Naive thymus-derived CD4-positive, alpha-beta T cell (primary cell): Measurements from ENCODE around the gene CORO2B. TPM values are rescaled to one million over a fixed set of nuclear protein-coding genes. Genes with fewer than 3 reads are reported as not detected.

Experiments
- ATAC-seq: fragments of 150-1000 bp; cut with Tn5 transposase; 2 replicates; pipeline ENCODE4 v1.10.0; 2021; ENCODE audit warnings: mild to moderate bottlenecking, moderate library complexity
- CTCF ChIA-PET: fragments of 350-600 bp; sonication (Branson Sonifier 250); formaldehyde crosslinking; loops from one replicate; lab custom pipeline; 2021; ENCODE audit warnings: antibody characterized with exemption; lab: Charles Lee
- POLR2A ChIA-PET: fragments of 350-600 bp; sonication (Branson Sonifier 250); formaldehyde crosslinking; loops from one replicate; lab custom pipeline; 2021; ENCODE audit warnings: antibody characterized with exemption, inconsistent platforms; lab: Charles Lee
- DNase-seq, 9 donors: peaks; one replicate each; pipeline versions ENCODE4 v3.0.0 to v3.0.0-alpha.2; 2020 to 2022; ENCODE audit warnings: mixed read lengths in 1 of 9
- H3K27ac ChIP-seq: one replicate; pipeline ENCODE4 v1.7.0; 2013; ENCODE audit warnings: mild to moderate bottlenecking, low read depth, low read length, moderate library complexity
- H3K27me3 ChIP-seq, 2 donors: one replicate each; pipeline ENCODE4 v1.7.0; 2013; ENCODE audit warnings: low read length in 2 of 2, mild to moderate bottlenecking in 2 of 2, moderate library complexity in 2 of 2; ENCODE audit not compliant: control insufficient read depth in 2 of 2, insufficient read depth in 2 of 2
- H3K36me3 ChIP-seq, 3 experiments: 1 replicate in 2 of 3; 2 replicates in 1 of 3; pipeline ENCODE4 v1.7.0; 2013; ENCODE audit warnings: low read length in 3 of 3, mild to moderate bottlenecking in 3 of 3, moderate library complexity in 1 of 3; ENCODE audit not compliant: insufficient read depth in 3 of 3, control insufficient read depth in 2 of 3
- H3K4me1 ChIP-seq, 2 donors: one replicate each; pipeline ENCODE4 v1.7.0; 2013; ENCODE audit warnings: low read length in 2 of 2, mild to moderate bottlenecking in 2 of 2, moderate library complexity in 1 of 2; ENCODE audit not compliant: control insufficient read depth in 2 of 2, insufficient read depth in 2 of 2
- H3K4me3 ChIP-seq: 2 replicates; pipeline ENCODE4 v1.7.0; 2013; ENCODE audit warnings: mild to moderate bottlenecking, low read length
- H3K9me3 ChIP-seq, 3 experiments: 1 replicate in 2 of 3; 2 replicates in 1 of 3; pipeline ENCODE4 v1.7.0; 2013; ENCODE audit warnings: low read length in 3 of 3; ENCODE audit not compliant: control insufficient read depth in 2 of 3
- H3K27ac Mint-ChIP-seq, 9 donors: one replicate each; pipeline ENCODE4 v1.8.0; 2020 to 2022; ENCODE audit warnings: mixed read lengths in 9 of 9, mild to moderate bottlenecking in 8 of 9, moderate library complexity in 5 of 9, inconsistent platforms in 2 of 9
- H3K27me3 Mint-ChIP-seq, 5 donors: one replicate each; pipeline ENCODE4 v1.8.0; 2021 to 2022; ENCODE audit warnings: mixed read lengths in 5 of 5, mild to moderate bottlenecking in 1 of 5
- H3K36me3 Mint-ChIP-seq, 5 donors: one replicate each; pipeline ENCODE4 v1.8.0; 2020 to 2022; ENCODE audit warnings: mixed read lengths in 5 of 5, mild to moderate bottlenecking in 3 of 5, inconsistent platforms in 1 of 5
- H3K4me1 Mint-ChIP-seq, 7 donors: one replicate each; pipeline ENCODE4 v1.8.0; 2020 to 2022; ENCODE audit warnings: mixed read lengths in 7 of 7, mild to moderate bottlenecking in 3 of 7, inconsistent platforms in 1 of 7
- H3K4me3 Mint-ChIP-seq, 10 donors: one replicate each; pipeline ENCODE4 v1.8.0; 2020 to 2022; ENCODE audit warnings: mild to moderate bottlenecking in 10 of 10, mixed read lengths in 10 of 10, moderate library complexity in 6 of 10, inconsistent platforms in 2 of 10
- H3K9me3 Mint-ChIP-seq, 11 donors: one replicate each; pipeline ENCODE4 v1.8.0; 2020 to 2022; ENCODE audit warnings: mixed read lengths in 11 of 11, mild to moderate bottlenecking in 4 of 11, inconsistent platforms in 1 of 11, moderate library complexity in 1 of 11
- intact Hi-C, 2 donors: fragments of 100-400 bp; cut with micrococcal nuclease; formaldehyde crosslinking; loops; one replicate each; pipeline ENCODE4 v1.15.1; 2023
- polyA plus RNA-seq, 2 donors: library from polyadenylated mRNA; unstranded; fragments of 300-500 nt; fragmentation: Illumina TruSeq; gene quantifications; one replicate each; pipeline ENCODE4 v1.2.3, GENCODE V29; 2021
- total RNA-seq, 6 experiments: library from RNA in 5 of 6; stranded (reverse) in 5 of 6; gene quantifications; 1 replicate in 5 of 6; 2 replicates in 1 of 6; pipeline ENCODE4 v1.2.3 and lab custom pipeline; 2021 to 2026

The CORO2B gene
- total and polyA plus RNA-seq, 7 experiments from 2014 or later = 0.15 TPM; not detected in 6

DNA sequence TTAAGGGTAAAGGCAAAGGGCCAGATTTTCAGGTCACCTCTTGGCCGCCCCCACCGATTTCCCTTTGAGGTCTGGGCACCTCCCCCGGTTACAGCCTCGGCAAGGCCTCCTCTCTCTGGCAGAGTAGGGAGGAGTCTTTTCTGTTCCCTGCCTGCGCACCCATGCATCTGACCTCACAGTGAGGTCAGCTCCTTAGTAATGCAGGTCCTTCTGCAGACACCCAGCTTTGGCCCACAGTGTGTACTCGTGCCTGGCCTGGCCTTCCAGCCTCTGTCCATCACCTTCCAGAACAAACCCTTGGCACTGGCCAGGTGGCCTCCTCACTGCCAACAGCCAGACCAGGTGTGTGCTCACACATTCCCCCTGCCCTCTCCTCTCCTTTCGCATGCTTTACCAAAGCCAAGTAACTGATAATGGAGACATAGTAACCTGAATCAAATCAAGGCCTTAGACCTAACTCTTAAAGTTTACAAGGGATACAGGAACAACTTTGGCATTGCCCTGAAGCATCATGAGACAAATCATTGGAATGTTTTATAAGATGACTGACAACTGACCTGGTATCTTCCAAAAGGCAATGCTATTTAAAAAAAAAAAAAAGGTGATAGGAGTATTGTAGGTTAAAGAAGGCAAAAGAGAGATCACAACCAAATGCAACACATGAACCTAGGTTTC, 61.3 kb downstream of the CORO2B start:
- intact Hi-C loops = no loop called here
- ATAC-seq (no peak), DNase-seq (no peak)
- POLR2A ChIA-PET = no interaction called here
- Histone ChIP-seq H3K4me1 (no peaks in the 10 kb centered on the region), H3K36me3 (no peaks in the 10 kb centered on the region), H3K27me3 (no peaks in the 10 kb centered on the region), H3K4me3 (no peak overlapping the region), H3K27ac (no peak overlapping the region), H3K9me3 (no peaks in the 10 kb centered on the region)
- Mint-ChIP-seq H3K27ac (no peak overlapping the region), H3K27me3 (no peaks in the 10 kb centered on the region), H3K4me1 (no peaks in the 10 kb centered on the region), H3K9me3 (no peaks in the 10 kb centered on the region), H3K36me3 (no peaks in the 10 kb centered on the region), H3K4me3 (no peak overlapping the region)
- CTCF ChIA-PET = no interaction called here

- Histone ChIP-seq H3K4me1 (no peaks in the 10 kb centered on the region), H3K36me3 (no peaks in the 10 kb centered on the region), H3K4me3 (no peak overlapping the region), H3K27me3 (no peaks in the 10 kb centered on the region), H3K27ac (no peak overlapping the region), H3K9me3 (no peaks in the 10 kb centered on the region)
- intact Hi-C loops = no loop called here
- ChIA-PET CTCF (no interaction called here), POLR2A (no interaction called here)
- Mint-ChIP-seq H3K9me3 (no peaks in the 10 kb centered on the region), H3K4me3 (no peak overlapping the region), H3K36me3 (no peaks in the 10 kb centered on the region), H3K27me3 (no peaks in the 10 kb centered on the region), H3K4me1 (no peaks in the 10 kb centered on the region), H3K27ac (no peak overlapping the region)
- ATAC-seq (no peak), DNase-seq (no peak)
Measured at GRCh38 chr15:68640791-68641331, 62.1 kb downstream of the CORO2B start.

DNA sequence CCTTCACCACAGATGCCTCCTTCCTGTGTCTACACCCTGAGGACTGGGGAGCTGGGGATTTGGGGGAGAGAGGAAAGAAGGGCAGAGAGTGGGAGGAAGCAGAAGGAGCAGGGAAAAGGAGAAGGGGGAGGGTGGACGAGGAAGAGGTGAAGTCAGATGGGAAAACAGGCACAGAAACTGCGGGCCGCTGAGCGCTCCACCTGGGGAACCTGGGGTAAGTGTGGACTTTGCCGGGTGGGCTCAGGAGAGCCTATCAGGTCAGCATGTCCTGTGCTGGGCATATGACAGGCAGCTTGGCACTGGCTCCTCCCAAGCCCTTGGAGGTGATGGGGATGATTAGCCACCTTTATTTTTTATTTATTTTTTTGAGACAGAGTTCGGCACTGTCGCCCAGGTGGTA, 62.6 kb downstream of the CORO2B start:
- H3K9me3 Mint-ChIP-seq = no peaks in the 10 kb centered on the region
- POLR2A ChIA-PET = no interaction called here
- H3K27ac ChIP-seq = no peak overlapping the region

DNA sequence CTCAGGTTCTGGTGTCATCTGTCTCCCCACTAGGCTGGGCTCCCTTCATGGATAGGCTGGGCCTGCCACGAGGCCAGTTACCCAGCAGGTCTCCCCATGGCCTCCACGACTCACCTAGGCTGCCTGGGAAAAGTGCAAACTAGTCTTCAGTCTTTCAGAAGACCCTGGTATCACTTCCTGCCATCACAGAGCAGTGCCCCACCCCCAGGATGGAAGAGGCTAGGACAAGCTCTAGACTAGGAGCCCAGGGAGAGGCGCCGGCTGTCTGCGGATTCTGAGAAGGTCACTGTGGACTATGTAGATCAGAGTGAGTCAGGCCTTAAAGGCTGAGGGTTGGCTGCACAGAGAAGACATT, 63.7 kb downstream of the CORO2B start:
- H3K27ac Mint-ChIP-seq = no peak overlapping the region
- no peaks in the 10 kb centered on the region for H3K4me1 ChIP-seq
- no peak overlapping the region for H3K4me3 ChIP-seq
- no peaks in the 10 kb centered on the region for H3K9me3 ChIP-seq
- H3K4me3 Mint-ChIP-seq = no peak overlapping the region
- no peaks in the 10 kb centered on the region for H3K36me3 ChIP-seq
- no peaks in the 10 kb centered on the region for H3K9me3 Mint-ChIP-seq
- no peaks in the 10 kb centered on the region for H3K36me3 Mint-ChIP-seq
- POLR2A ChIA-PET = no interaction called here
- H3K4me1 Mint-ChIP-seq = no peaks in the 10 kb centered on the region
- no peak for DNase-seq
- intact Hi-C loops = no loop called here
- H3K27me3 Mint-ChIP-seq = peaks cover 0 to 5% (median 0%) of the 10 kb centered on the region in 5 donors
- H3K27ac ChIP-seq = no peak overlapping the region
- CTCF ChIA-PET = no interaction called here
- H3K27me3 ChIP-seq = no peaks in the 10 kb centered on the region
- ATAC-seq = no peak

More for the DNA sequence above, 62.6 kb downstream of the CORO2B start:
- H3K27ac Mint-ChIP-seq = no peak overlapping the region
- no peaks in the 10 kb centered on the region for H3K4me1 ChIP-seq
- H3K36me3 Mint-ChIP-seq = no peaks in the 10 kb centered on the region
- H3K27me3 Mint-ChIP-seq = no peaks in the 10 kb centered on the region
- CTCF ChIA-PET = no interaction called here
- H3K4me3 Mint-ChIP-seq = no peak overlapping the region
- no peaks in the 10 kb centered on the region for H3K27me3 ChIP-seq
- ATAC-seq (no peak), DNase-seq (no peak)
- H3K4me3 ChIP-seq = no peak overlapping the region
- intact Hi-C loops = no loop called here
- no peaks in the 10 kb centered on the region for H3K4me1 Mint-ChIP-seq
- H3K36me3 ChIP-seq = no peaks in the 10 kb centered on the region
- H3K9me3 ChIP-seq = no peaks in the 10 kb centered on the region

GRCh38 chr15:68643216-68643830, 64.5 kb downstream of the CORO2B start:
- no peak overlapping the region for H3K4me3 Mint-ChIP-seq
- ATAC-seq = no peak
- H3K36me3 ChIP-seq = no peaks in the 10 kb centered on the region

GRCh38 chr15:68644083-68644904, 65.5 kb downstream of the CORO2B start:
- H3K36me3 Mint-ChIP-seq = no peaks in the 10 kb centered on the region
- H3K4me3 Mint-ChIP-seq = no peak overlapping the region
- H3K27ac Mint-ChIP-seq = no peak overlapping the region
- DNase-seq (no peak), ATAC-seq (no peak)
- no peaks in the 10 kb centered on the region for H3K4me1 Mint-ChIP-seq
- no peaks in the 10 kb centered on the region for H3K9me3 Mint-ChIP-seq
- no peaks in the 10 kb centered on the region for H3K9me3 ChIP-seq
- H3K4me3 ChIP-seq = no peak overlapping the region
- intact Hi-C loops = no loop called here
- no peak overlapping the region for H3K27ac ChIP-seq
- ChIA-PET CTCF (no interaction called here), POLR2A (no interaction called here)
- no peaks in the 10 kb centered on the region for H3K4me1 ChIP-seq
- H3K27me3 Mint-ChIP-seq = peaks cover 0 to 5% (median 0%) of the 10 kb centered on the region in 5 donors
- H3K36me3 ChIP-seq = no peaks in the 10 kb centered on the region
- H3K27me3 ChIP-seq = no peaks in the 10 kb centered on the region

More at GRCh38 chr15:68643216-68643830, 64.5 kb downstream of the CORO2B start:
- Mint-ChIP-seq H3K9me3 (no peaks in the 10 kb centered on the region), H3K27ac (no peak overlapping the region), H3K27me3 (peaks cover 0 to 5% (median 0%) of the 10 kb centered on the region in 5 donors), H3K4me1 (no peaks in the 10 kb centered on the region), H3K36me3 (no peaks in the 10 kb centered on the region)
- no peaks in the 10 kb centered on the region for H3K4me1 ChIP-seq
- H3K27me3 ChIP-seq = no peaks in the 10 kb centered on the region
- no peaks in the 10 kb centered on the region for H3K9me3 ChIP-seq
- ChIA-PET CTCF (interaction anchor here (0.7 kb wide), 1 partner anchor 1579 kb away, joined by 3 read pairs; no protein-coding TSS in a partner anchor), POLR2A (no interaction called here)
- intact Hi-C loops = no loop called here
- DNase-seq = no peak
- H3K4me3 ChIP-seq = no peak overlapping the region
- no peak overlapping the region for H3K27ac ChIP-seq
